G401.6 (cell line): ENCODE measurements around the gene ALDH7A1.
A peak's percentile ranks its signal among the peaks of the same experiment; 100 is the strongest.
"Not testable (repeated sequence)": the region's sequence is repeated elsewhere in the genome, so short reads cannot be mapped to it uniquely, and the experiment has no call there.

Source experiments
- FAIRE-seq: peaks from 2 replicates; lab custom pipeline; 2012; peaks lifted over from hg19 to GRCh38; lab: Jason Lieb, UNC

The ALDH7A1 gene

DNA sequence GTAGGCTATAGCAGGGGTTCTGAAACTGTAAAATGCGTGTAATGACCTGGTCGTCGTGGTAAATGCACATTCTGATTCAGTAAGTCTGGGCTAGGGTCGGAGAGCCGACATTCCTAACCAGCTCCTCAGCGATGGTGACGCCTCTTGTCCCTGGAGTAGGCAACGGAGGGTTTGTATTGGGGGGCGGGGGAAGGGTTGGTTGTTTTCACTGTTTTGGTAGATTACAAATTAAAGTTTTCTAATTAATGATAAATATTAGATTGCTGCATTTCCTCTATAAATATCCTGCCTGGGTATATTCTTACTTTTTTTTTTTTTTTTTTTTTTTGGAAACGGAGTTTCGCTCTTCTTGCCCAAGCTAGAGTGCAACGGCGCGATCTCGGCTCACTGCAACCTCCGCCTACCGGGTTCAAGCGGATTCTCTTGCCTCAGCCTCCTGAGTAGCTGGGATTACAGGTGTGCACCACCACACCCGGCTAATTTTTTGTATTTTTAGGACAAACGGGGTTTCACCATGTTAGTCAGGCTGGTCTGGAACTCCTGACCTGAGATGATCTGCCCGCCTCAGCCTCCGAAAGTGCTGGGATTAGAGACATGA, 566 bp upstream of the ALDH7A1 start:
- FAIRE-seq = no peak

DNA sequence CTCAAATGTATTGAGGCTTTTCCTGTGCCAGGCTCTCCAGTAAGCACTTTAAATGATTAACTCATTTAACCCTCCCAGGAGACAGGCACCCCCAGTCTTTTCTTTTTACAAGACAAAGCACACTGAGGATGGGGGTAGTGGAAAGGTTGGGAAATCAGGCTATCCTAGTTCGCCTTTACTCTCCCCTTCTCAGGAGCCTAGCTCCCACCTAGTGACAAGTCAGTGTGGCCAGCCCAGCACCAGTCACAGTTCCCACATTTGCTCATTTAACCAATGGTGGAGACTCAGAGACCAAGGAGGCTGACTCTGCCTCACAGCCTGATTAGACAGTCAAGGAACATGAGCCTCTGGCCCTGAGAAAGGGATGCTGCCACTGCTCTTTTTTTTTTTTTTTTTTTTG, 3.5 kb downstream of the ALDH7A1 start:
- FAIRE-seq = no peak

DNA sequence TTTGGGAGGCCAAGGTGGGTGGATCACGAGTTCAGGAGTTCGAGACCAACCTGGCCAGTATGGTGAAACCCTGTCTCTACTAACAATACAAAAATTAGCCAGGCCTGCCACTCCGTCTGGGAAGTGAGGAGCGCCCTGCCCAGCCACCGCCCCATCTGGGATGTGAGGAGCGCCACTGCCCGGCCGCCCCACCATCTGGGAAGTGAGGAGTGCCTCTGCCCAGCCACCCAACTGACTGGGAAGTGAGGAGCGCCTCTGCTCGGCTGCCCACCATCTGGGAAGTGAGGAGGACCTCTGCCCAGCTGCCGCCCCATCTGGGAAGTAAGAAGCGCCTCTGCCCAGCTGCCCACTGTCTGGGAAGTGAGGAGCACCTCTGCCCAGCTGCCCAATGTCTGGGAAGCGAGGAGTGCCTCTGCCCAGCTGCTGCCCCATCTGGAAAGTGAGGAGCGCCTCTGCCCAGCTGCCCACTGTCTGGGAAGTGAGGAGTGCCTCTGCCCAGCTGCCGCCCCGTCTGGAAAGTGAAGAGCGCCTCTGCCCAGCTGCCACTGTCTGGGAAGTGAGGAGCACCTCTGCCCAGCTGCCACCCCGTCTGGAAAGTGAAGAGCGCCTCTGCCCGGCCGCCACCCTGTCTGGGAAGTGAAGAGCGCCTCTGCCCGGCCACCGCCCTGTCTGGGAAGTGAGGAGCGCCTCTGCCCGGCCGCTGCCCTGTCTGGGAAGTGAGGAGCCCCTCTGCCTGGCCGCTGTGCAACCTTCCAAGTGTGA, 5.3 kb downstream of the ALDH7A1 start:
- FAIRE-seq = no peak

DNA sequence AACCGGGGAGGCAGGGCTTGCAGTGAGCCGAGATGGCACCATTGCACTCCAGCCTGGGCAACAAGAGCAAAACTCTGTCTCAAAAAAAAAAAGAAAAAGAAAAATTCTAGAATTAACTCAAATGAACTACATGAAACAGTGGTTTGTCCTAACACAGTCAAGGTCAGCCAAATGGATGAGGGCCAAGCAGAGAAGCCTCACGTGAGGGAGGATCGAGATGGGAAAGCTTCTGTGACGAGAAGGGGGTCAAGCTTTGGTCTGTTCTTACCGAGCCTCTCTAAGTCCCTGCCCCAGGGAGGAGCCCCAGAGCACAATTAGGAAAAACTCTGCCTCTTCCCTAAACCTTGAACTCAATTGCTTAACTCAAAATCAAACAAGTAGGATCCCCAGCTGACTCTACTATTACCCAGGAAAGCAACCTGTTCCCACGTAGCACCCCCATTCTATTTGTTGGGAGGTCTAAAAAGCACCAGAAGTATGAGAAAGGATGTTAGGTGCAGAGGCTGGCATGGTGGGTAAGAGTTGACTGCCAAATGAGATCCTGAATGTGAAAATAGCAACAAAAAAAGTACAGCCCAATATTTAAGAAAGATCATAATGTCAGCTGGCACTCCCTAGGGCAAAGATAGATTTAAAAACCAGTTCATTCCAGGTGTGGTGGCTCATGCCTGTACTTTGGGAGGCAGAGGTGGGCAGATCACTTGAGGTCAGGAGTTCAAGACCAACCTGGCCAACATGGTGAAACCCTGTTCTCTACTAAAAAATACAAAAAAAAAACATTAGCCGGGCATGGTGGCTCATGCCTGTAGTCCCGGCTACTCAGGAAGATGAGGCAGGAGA, 7.2 kb downstream of the ALDH7A1 start:
- FAIRE-seq = no peak

DNA sequence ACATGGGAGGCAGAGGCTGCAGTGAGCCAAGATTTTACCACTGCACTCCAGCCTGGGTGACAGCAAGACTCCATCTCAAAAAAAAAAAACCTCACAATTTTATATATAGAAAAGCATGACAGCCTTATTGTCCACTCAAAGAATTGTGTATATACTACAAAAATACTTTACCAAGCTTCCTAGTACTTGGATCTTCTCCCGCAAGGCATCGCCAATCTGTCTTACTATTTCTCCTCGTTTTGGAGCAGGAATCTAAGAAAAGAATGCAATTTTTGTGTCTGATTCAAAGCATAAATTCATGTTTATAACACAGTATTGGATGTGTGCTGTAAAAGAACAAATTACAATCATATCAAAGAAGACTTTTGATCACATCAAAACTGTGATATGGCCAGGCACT, 11.3 kb downstream of the ALDH7A1 start:
- no peak for FAIRE-seq

DNA sequence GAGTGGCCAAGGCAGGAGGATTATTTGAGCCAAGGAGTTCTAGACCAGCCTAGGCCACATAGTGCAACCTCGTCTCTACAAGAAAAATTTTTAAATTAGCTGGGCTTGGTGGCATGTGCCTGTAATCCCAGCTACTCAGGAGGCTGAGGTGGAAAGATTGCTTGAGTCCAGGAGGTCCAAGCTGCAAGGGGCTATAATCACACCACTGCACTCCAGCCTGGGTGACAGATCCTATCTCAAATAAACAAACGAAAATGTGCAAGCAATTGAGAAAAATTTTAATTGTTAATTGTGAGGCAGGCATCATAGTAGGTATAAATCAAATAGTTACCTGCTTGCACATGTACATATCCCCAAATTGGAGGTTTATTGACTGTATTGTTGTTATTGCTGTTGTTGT, 15.3 kb downstream of the ALDH7A1 start:
- no peak for FAIRE-seq

DNA sequence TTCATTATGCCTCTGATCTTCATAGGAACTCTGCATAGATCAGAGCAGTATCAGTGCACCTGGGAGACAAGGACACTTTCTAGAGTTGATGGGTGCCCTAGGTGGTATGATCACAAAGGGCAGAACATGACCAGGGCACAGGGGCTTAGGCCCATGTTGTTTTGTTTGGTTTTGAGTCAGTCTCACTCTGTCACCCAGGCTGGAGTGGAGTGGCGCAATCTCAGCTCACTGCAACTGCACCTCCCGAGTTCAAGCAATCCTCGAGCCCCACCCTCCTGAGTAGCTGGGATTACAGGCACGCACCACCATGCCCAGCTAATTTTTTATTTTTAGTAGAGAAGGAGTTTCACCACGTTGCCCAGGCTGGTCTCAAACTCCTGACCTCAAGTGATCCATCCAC, 17.6 kb downstream of the ALDH7A1 start:
- FAIRE-seq = no peak

DNA sequence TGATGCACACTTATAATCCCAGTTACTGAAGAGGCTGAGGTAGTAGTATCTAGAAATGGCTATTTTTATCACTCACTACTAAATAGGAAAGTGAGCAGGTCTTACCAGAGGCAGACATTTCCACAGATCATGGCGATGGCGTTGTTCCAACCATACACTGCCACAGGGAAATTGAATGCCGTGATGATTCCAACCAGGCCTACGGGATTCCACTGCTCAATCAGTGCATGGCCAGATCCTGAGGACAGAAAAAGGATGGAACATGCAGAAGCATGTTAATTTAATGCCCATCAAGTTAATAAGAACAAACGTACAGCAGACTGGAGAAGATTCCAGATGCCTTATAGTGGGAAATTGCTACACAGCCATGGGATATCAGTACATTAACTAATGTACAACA, 18.0 kb downstream of the ALDH7A1 start:
- FAIRE-seq = no peak

DNA sequence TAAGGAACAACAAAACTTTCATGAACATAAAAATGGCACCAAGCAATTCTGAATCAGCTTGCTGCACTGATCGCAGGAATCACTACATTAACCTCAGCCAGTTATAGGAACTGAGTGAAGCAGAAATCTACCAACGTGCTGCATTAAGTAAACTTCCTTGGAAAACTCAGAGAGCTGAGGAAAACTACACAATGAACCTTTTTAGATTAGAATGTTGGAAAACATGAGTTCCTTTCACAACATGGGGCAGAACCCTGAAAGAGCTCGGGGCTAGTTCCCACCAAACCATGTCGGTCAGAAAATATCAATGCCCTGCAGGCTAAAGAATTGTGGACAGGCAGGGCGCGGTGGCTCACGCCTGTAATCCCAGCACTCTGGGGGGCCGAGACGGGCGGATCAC, 19.4 kb downstream of the ALDH7A1 start:
- FAIRE-seq = no peak

DNA sequence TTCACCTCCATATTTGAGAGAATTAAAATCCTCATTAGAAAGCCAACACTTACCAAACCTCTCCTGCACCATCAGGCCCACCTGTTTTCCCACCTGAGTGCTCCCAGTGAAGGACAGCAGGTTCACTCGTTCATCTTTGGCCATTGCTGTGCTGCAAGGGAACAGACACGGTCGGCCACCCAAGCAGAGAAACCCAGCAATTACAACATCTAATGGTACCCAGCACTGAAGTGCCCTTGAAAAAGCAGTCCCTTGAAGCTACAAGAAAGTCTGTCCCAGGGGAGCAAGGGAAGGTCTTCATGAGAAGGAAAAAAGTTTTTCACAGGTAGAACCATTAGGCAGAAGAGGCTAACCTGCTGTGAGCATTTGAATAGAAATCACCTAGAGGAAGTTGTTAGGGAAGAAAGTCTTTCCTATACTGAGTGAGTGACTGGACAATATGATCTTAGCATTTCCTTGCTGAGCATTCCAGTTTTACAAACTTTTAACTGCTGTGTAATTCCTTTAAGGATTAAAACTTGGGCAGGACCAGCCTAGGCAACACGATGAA, 26.7 kb downstream of the ALDH7A1 start:
- FAIRE-seq = no peak

DNA sequence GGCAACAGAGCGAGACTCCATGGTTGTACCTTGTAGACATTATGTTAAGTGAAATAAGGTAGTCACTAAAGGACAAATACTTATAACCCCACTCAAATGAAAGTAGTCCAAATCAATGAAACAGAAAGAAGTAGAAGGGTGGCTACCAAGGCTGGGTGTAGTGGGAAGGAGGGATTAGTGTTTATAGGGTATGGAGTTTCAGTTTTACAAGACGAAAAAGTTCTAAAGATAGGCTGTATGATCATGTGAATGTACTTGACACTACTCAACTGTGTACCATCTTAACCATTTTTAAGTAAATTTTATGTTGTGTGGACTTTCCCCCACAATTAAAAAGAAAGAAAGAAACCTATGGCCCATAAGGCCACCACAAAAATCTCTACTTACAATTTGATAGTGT, 32.2 kb downstream of the ALDH7A1 start:
- FAIRE-seq = no peak

DNA sequence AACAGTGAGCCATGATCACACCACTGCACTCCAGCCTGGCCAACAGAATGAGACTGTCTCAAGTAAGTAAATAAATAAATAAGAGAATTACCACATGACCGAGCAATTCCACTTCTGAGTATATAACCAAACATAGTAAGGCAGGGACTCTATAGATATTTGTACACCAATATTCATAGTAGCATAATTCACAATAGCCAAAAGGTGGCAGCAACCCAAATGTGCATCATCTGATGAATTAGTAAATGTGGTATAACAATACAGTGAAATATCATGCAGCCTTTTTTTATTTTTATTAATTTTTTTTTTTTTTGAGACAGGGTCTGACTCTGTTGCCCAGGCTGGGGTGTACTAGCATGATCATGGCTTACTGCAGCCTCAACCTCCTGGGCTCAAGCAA, 33.1 kb downstream of the ALDH7A1 start:
- FAIRE-seq = no peak

DNA sequence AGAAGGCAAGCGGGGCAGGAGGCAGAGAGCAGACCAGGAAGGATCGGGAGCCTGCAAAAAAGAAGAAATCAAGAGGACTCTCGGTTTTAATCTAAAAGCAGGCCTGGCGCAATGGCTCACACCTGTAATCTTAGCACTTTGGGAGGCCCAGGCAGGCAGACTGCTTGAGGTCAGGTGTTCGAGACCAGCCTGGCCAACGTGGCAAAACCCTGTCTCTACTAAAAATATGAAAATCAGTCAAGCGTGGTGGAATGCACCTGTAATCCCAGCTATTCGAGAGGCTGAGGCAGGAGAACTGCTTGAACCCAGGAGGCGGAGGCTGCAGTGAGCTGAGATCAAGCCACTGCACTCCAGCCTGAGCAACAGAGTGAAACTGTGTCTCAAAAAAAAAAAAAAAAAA, 39.9 kb downstream of the ALDH7A1 start:
- FAIRE-seq = not testable (repeated sequence)

DNA sequence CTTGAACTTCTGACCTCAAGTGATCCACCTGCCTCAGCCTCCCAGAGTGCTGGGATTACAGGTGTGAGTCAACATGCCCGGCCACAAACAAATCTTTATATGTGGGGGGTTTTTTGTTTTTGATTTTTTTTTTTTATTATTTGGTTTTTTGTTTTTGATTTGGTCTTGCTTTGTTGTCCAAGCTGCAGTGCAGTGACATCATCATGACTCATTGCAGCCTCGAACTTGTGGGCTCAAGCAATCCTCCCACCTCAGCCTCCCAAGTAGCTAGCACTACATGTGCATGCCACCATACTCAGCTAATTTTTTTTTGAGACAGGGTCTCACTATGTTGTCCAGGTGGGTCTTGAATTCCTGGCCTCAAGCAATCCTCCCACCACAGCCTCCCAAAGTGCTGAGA, 42.4 kb downstream of the ALDH7A1 start:
- FAIRE-seq = no peak

DNA sequence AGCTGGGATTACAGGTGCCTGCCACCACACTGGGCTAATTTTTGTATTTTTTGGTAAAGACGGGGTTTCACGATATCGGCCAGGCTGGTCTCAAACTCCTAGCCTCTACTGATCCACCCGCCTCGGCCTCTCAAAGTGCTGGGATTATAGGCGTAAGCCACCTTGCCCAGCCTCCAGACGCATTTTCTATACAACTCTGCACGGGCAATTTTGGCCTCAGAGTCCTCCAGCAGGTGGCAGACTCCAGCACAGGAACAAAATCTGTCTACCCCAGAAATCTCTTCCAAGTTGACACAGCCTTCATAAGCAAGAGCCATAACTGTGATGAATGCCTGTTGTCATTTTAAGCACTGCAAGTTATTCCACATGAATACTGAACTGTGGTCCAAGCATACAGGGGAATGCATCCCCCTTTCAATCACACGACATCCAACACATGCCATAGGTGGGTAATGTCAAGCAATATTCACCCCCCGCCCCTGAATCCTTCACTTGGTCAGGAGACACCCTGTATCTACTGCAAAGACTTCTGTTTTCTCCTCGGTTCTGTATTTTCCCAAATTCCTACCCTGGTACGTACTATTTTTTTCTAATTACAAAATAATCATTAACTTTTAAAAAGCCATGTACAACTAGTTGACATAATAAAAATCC, 50.8 kb downstream of the ALDH7A1 start:
- FAIRE-seq = peak; percentile 50

DNA sequence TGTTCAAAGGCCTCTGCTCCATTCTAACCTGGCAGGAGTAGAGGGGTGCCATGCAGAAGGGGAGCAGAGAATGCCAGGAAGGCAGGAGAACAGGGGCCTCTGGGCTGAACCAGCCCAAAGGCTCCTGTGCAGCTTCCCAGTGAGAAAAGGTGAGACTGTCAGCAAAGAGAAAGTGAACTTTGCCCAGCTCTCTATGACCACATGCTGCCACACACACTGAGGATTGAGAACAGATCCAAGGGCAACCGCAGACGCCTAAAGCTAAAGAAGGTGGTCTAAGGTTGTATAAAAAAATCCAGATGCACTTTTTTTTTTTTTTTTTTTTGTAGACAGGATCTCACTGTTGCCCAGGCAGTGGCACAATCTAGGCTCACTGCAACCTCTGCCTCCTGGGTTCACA, 51.4 kb downstream of the ALDH7A1 start:
- no peak for FAIRE-seq

DNA sequence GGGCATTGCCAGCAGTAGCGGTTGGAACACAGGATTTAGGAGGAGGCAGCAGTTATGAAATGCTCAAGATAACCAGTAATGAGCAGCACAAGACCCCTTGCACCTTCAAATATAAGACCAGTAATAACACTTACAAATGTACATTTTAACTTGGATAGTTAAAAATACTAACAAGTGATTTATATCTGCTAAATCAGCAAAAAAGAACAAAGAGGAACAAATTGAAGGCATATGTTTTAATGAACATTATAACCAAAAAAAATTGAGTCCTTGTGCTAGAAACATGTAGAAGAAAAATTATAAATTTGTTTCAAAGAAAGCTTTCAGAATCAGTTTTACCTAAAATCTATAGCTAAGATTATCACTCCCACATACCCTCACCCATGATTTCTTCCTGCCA, 52.0 kb downstream of the ALDH7A1 start:
- FAIRE-seq = no peak

DNA sequence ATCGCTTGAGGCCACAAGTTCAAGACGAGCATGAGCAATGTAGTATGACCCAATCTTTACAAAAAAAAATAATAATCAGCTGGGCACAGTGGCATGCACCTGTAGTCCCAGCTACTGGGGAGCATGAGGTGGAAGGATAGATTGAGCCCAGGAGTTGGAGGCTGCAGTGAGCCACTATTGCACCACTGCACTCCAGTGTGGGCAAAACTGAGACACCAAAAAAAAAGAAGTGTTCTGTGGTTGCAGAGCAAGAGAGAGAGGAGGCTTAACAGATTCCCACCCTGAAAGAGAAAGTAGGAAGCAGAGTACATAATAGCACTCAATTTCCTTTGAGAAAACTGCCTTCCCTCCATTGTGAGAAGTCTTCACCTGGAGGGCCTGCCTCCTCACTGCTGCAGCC, 52.6 kb downstream of the ALDH7A1 start:
- FAIRE-seq = no peak

DNA sequence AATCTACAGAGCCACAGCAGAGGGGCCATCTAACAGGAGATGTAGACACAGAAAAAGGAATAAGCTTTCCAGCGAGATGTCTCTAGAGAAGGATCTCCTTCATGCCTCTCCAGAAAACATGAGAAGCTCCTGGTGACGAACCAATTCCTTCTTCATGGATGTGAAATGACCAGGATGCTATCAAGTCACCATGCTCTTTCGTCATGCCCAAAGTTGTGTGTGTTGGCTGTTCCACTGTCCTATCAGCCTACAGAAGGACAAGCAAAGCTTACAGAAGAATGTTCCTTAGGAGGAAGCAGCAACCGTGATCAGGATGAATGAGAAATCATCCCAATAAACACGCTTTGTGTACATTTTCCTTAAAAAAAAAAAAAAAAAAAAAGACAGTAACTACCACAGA, 54.4 kb downstream of the ALDH7A1 start:
- no peak for FAIRE-seq

DNA sequence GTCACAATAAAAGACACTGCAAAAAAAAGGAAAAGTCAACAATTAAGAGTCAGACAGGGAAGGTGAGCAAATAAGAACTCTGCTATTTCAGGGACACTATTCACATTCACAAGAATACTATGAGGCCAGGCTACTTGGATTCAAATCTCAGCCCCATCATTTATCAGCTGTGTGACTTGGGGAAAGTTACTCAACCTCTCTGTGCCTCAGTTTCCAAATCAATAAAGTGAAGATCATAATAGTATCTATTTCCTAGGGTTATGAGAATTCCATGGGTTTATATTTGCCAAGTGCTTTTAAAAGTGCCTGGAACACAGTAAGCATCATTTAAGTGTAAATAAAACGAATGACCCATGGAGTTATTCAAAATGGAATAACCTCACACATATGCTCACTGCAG, 56.4 kb downstream of the ALDH7A1 start:
- FAIRE-seq = no peak

DNA sequence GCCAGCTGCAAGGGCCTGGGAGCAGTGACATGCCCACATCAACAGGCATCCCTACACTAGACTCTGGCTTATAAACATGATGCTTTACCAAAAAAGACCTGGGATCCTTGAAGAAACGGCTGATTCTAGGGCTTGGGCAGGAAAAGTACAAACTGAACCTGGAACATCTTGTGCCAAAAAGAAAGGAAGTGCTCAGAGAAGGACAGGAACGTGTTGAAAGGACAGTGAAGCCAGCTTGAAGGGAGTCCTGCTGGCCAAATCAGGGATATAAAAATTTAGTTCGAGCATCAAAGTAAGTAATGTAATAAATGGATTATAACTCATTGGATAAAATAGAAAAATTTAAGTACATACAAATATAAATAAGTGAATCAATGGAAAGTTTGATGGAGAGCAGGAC, 58.1 kb downstream of the ALDH7A1 start:
- no peak for FAIRE-seq

DNA sequence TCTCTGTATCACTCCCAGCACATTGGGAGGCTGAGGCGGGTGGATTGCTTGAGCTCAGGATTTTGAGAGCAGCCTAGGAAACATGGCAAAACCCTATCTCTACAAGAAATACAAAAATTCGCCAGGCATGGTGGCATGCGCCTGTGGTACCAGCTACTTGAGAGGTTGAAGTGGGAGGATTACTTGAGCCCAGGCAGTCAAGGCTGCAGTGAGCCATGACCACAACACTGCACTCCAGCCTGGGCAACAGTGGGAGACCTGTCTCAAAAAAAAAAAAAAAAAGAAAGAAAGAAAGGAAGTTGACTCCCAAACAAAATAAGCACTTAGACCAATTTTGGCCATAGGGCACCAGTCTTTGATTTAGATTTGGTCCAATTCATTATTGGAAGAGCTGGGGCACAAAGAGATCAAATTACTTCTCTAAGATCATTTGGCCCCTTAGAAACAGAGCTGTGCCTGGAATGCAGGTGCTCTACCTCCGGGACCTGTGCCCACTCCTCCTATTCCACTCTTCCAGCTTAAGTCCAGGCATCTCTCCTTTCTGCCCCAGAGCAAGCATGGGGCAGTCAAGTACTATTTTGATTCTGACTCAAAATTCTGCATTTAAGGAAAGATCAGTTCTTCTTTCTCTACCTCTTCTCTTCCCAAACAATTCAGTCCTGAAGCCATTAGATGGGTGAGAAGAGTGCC, 59.0 kb downstream of the ALDH7A1 start:
- FAIRE-seq = no peak
